ACC112 (cell line): Measurements from ENCODE around the gene EIF2A.
A peak's percentile ranks its signal among the peaks of the same experiment; 100 is the strongest.
"Not testable (repeated sequence)": the region's sequence is repeated elsewhere in the genome, so short reads cannot be mapped to it uniquely, and the experiment has no call there.

Experiments
- H2AFZ ChIP-seq: fragments of 200-600 bp; sonication (generic); one replicate; pipeline ENCODE4 v1.6.0; 2017; ENCODE audit warnings: antibody characterized with exemption, low read length; ENCODE audit not compliant: unreplicated experiment
- H3K27ac ChIP-seq: fragments of 200-600 bp; sonication (generic); 2 replicates; pipeline ENCODE4 v1.5.1; 2014; ENCODE audit warnings: low read depth, mild to moderate bottlenecking, antibody characterized with exemption, low read length, moderate library complexity
- H3K27me3 ChIP-seq: fragments of 200-600 bp; sonication (generic); 2 replicates; pipeline ENCODE4 v1.6.1; 2014; ENCODE audit warnings: mild to moderate bottlenecking, antibody characterized with exemption, low read length, moderate library complexity, mixed read lengths; ENCODE audit not compliant: insufficient read depth
- H3K36me3 ChIP-seq: fragments of 200-600 bp; sonication (generic); 2 replicates; pipeline ENCODE4 v1.6.1; 2016; ENCODE audit warnings: mild to moderate bottlenecking, antibody characterized with exemption, low read length, moderate library complexity, mixed read lengths; ENCODE audit not compliant: insufficient read depth
- H3K4me1 ChIP-seq: fragments of 200-600 bp; sonication (generic); one replicate; pipeline ENCODE4 v1.6.1; 2016; ENCODE audit warnings: low read length, mixed read lengths; ENCODE audit not compliant: insufficient read depth, unreplicated experiment, control insufficient read depth
- H3K4me3 ChIP-seq: fragments of 200-600 bp; sonication (generic); 2 replicates; pipeline ENCODE4 v1.5.1; 2014; ENCODE audit warnings: mild to moderate bottlenecking, low read depth, low read length
- H3K79me2 ChIP-seq: fragments of 200-600 bp; sonication (generic); one replicate; pipeline ENCODE4 v1.6.0; 2016; ENCODE audit warnings: low read length; ENCODE audit not compliant: control insufficient read depth, unreplicated experiment, insufficient read depth

The EIF2A gene

GRCh38 chr3:150600647-150601530 lies 54.3 kb downstream of the EIF2A start:
- not testable (repeated sequence) for H3K4me3 ChIP-seq, H3K36me3 ChIP-seq, H2AFZ ChIP-seq, H3K27me3 ChIP-seq
- peak overlapping the region; percentile 73 for H3K27ac ChIP-seq
- peaks cover 61% of the 10 kb centered on the region for H3K79me2 ChIP-seq
- H3K4me1 ChIP-seq, result peaks cover 36% of the 10 kb centered on the region

GRCh38 chr3:150602426-150603152 lies 56.0 kb downstream of the EIF2A start:
- H3K27me3 ChIP-seq, result no peaks in the 10 kb centered on the region
- H2AFZ ChIP-seq, result peak overlapping the region; percentile 91
- peaks cover 3% of the 10 kb centered on the region; the same call in 1 of the 2 replicates for H3K36me3 ChIP-seq
- H3K27ac ChIP-seq, result peak overlapping the region; percentile 85
- H3K79me2 ChIP-seq, result peaks cover 71% of the 10 kb centered on the region
- peak overlapping the region; percentile 96 for H3K4me3 ChIP-seq
- peaks cover 42% of the 10 kb centered on the region for H3K4me1 ChIP-seq

- H2AFZ ChIP-seq, result peak within 1 kb of the TSS; percentile 91
- H3K4me1 ChIP-seq, result peaks cover 42% of the 10 kb centered on the region
Observed at GRCh38 chr3:150603153-150603979, 56.8 kb downstream of the EIF2A start, which contains the start of gene SELENOT. SELENOT (plus strand) TSS chr3:150603321; CDS start chr3:150603363, 42 bp downstream.

GRCh38 chr3:150603980-150604319 lies 57.4 kb downstream of the EIF2A start:
- Histone ChIP-seq H2AFZ (no peak overlapping the region), H3K79me2 (peaks cover 75% of the 10 kb centered on the region), H3K27me3 (no peaks in the 10 kb centered on the region), H3K36me3 (peaks cover 3% of the 10 kb centered on the region; the same call in 1 of the 2 replicates), H3K27ac (peak overlapping the region; percentile 85), H3K4me1 (peaks cover 41% of the 10 kb centered on the region), H3K4me3 (peak overlapping the region; percentile 96)

More at GRCh38 chr3:150603153-150603979, 56.8 kb downstream of the EIF2A start, which contains the start of gene SELENOT:
- peaks cover 73% of the 10 kb centered on the region for H3K79me2 ChIP-seq
- H3K27ac ChIP-seq, result peak within 1 kb of the TSS; percentile 85
- H3K27me3 ChIP-seq, result no peaks in the 10 kb centered on the region
- peaks cover 3% of the 10 kb centered on the region; the same call in 1 of the 2 replicates for H3K36me3 ChIP-seq
- H3K4me3 ChIP-seq, result peak within 1 kb of the TSS; percentile 96

- Histone ChIP-seq H3K79me2 (peaks cover 89% of the 10 kb centered on the region), H3K27me3 (no peaks in the 10 kb centered on the region), H3K27ac (no peak overlapping the region), H3K4me1 (peaks cover 24% of the 10 kb centered on the region), H3K4me3 (no peak overlapping the region), H3K36me3 (peaks cover 3% of the 10 kb centered on the region; the same call in 1 of the 2 replicates), H2AFZ (no peak overlapping the region)
Observed at GRCh38 chr3:150605998-150606641, 59.5 kb downstream of the EIF2A start.

GRCh38 chr3:150607267-150608065 lies 60.9 kb downstream of the EIF2A start:
- peaks cover 92% of the 10 kb centered on the region for H3K79me2 ChIP-seq
- peaks cover 4% of the 10 kb centered on the region for H3K36me3 ChIP-seq
- H3K4me3 ChIP-seq, result no peak overlapping the region
- no peaks in the 10 kb centered on the region for H3K27me3 ChIP-seq
- H3K4me1 ChIP-seq, result peaks cover 24% of the 10 kb centered on the region
- H3K27ac ChIP-seq, result no peak overlapping the region
- no peak overlapping the region for H2AFZ ChIP-seq

GRCh38 chr3:150609988-150610387 lies 63.4 kb downstream of the EIF2A start:
- Histone ChIP-seq H3K79me2 (peaks cover 91% of the 10 kb centered on the region), H3K4me1 (peaks cover 18% of the 10 kb centered on the region), H3K4me3 (no peak overlapping the region), H3K36me3 (peaks cover 23% of the 10 kb centered on the region), H3K27me3 (no peaks in the 10 kb centered on the region), H2AFZ (no peak overlapping the region), H3K27ac (no peak overlapping the region)

GRCh38 chr3:150610785-150611184 lies 64.2 kb downstream of the EIF2A start:
- Histone ChIP-seq H3K4me3 (no peak overlapping the region), H2AFZ (no peak overlapping the region), H3K79me2 (peaks cover 83% of the 10 kb centered on the region), H3K27me3 (no peaks in the 10 kb centered on the region), H3K4me1 (peaks cover 12% of the 10 kb centered on the region), H3K27ac (no peak overlapping the region), H3K36me3 (peaks cover 23% of the 10 kb centered on the region)

GRCh38 chr3:150611666-150612065 lies 65.1 kb downstream of the EIF2A start:
- Histone ChIP-seq H2AFZ (no peak overlapping the region), H3K4me1 (peaks cover 5% of the 10 kb centered on the region), H3K27me3 (no peaks in the 10 kb centered on the region), H3K4me3 (no peak overlapping the region), H3K36me3 (peaks cover 20% of the 10 kb centered on the region), H3K27ac (no peak overlapping the region), H3K79me2 (peaks cover 76% of the 10 kb centered on the region)
